Keratinocyte (primary cell): ENCODE data around the gene PYGB. TPM values are rescaled to one million over a fixed set of nuclear protein-coding genes. Genes with fewer than 3 reads are reported as not detected.

ENCODE experiments used
- DNase-seq: peaks from one replicate; pipeline ENCODE4 v3.0.0-alpha.2; 2011; ENCODE audit warnings: low read depth, missing footprints, low spot score
- FAIRE-seq: peaks from 2 replicates; lab custom pipeline; 2011; peaks lifted over from hg19 to GRCh38; lab: Jason Lieb, UNC
- H2AFZ ChIP-seq: 2 replicates; pipeline ENCODE4 v1.6.0; 2012; ENCODE audit warnings: low read length, control low read depth, inconsistent platforms; ENCODE audit not compliant: control insufficient read depth
- H3K27ac ChIP-seq: 2 replicates; pipeline ENCODE4 v1.5.1; 2011; ENCODE audit warnings: low read length; ENCODE audit not compliant: control insufficient read depth, insufficient read depth
- H3K27me3 ChIP-seq: 3 replicates; pipeline ENCODE4 v1.6.0; 2011; ENCODE audit warnings: low read length; ENCODE audit not compliant: control insufficient read depth, insufficient read depth; ENCODE audit errors: extremely low read depth
- H3K36me3 ChIP-seq, 2 experiments: 2 replicates in 1 of 2; 3 replicates in 1 of 2; pipeline ENCODE4 v1.5.1; 2011; ENCODE audit warnings: low read length in 2 of 2, mild to moderate bottlenecking in 1 of 2; ENCODE audit not compliant: control insufficient read depth in 2 of 2, insufficient read depth in 2 of 2; ENCODE audit errors: extremely low read depth in 1 of 2
- H3K4me1 ChIP-seq: 3 replicates; pipeline ENCODE4 v1.5.1; 2011; ENCODE audit warnings: low read length; ENCODE audit not compliant: control insufficient read depth, insufficient read depth; ENCODE audit errors: extremely low read depth
- H3K4me2 ChIP-seq: 3 replicates; pipeline ENCODE4 v1.6.0; 2011; ENCODE audit warnings: low read depth, low read length; ENCODE audit not compliant: control insufficient read depth, insufficient read depth; ENCODE audit errors: extremely low read depth
- H3K4me3 ChIP-seq, 3 experiments: fragments of 200-600 bp in 1 of 3; sonication (generic) in 1 of 3; 2 replicates in 2 of 3; 3 replicates in 1 of 3; pipeline ENCODE4 v1.5.1; 2011 to 2016; ENCODE audit warnings: low read length in 3 of 3, mild to moderate bottlenecking in 3 of 3, control low read depth in 2 of 3, inconsistent platforms in 1 of 3, low read depth in 1 of 3, mixed read lengths in 1 of 3, mixed run types in 1 of 3, moderate library complexity in 1 of 3; ENCODE audit not compliant: control insufficient read depth in 2 of 3, insufficient read depth in 2 of 3; ENCODE audit errors: extremely low read depth in 1 of 3
- H3K79me2 ChIP-seq: 2 replicates; pipeline ENCODE4 v1.6.0; 2012; ENCODE audit warnings: low read length; ENCODE audit not compliant: control insufficient read depth, insufficient read depth
- H3K9ac ChIP-seq: 3 replicates; pipeline ENCODE4 v1.6.0; 2011; ENCODE audit warnings: low read length; ENCODE audit not compliant: control insufficient read depth, insufficient read depth; ENCODE audit errors: extremely low read depth
- H3K9me1 ChIP-seq: 3 replicates; pipeline ENCODE4 v1.6.0; 2011; ENCODE audit warnings: low read length; ENCODE audit not compliant: control insufficient read depth, insufficient read depth; ENCODE audit errors: extremely low read depth
- H3K9me3 ChIP-seq: 2 replicates; pipeline ENCODE4 v1.5.1; 2012; ENCODE audit warnings: low read depth, low read length; ENCODE audit not compliant: control insufficient read depth
- H4K20me1 ChIP-seq: 3 replicates; pipeline ENCODE4 v1.6.0; 2011; ENCODE audit warnings: low read length; ENCODE audit not compliant: control insufficient read depth, insufficient read depth; ENCODE audit errors: extremely low read depth
- EZH2 ChIP-seq: IDR thresholded peaks from one replicate; pipeline ENCODE4 v1.6.1; 2012; ENCODE audit warnings: inconsistent platforms, mild to moderate bottlenecking, low read length, moderate library complexity
- dilution Hi-C: fragments of 300-500 bp; cut with MboI; formaldehyde crosslinking; loops from one replicate; pipeline ENCODE4 v1.7.0; 2020; ENCODE audit warnings: low sequenced_read_pairs; ENCODE audit not compliant: extremely low pct_ligation_motif_present
- polyA plus RNA-seq, 5 experiments: library from polyadenylated mRNA; depleted of rRNA in 3 of 5; stranded (reverse) in 3 of 5; stranded (forward) in 1 of 5; unstranded in 1 of 5; fragments of >200 nt; gene quantifications; 1 replicate in 1 of 5; 2 replicates in 3 of 5; 3 replicates in 1 of 5; pipeline versions ENCODE4 v1.2.1 to v1.2.3, GENCODE V29; 2011 to 2012; ENCODE audit warnings: missing spikeins in 2 of 5, low read depth in 1 of 5, low replicate concordance in 1 of 5
- TF ChIP-seq, protein P1 (sequence below), 3 experiments: IDR thresholded peaks in 1 of 3; conservative IDR thresholded peaks in 1 of 3; optimal IDR thresholded peaks in 1 of 3; 2 replicates in 2 of 3; 3 replicates in 1 of 3; pipeline versions ENCODE3 to v1.5.1; 2011; ENCODE audit warnings: low read length in 3 of 3, mild to moderate bottlenecking in 3 of 3, moderate library complexity in 2 of 3, control low read depth in 1 of 3, inconsistent platforms in 1 of 3; ENCODE audit not compliant: insufficient read depth in 2 of 3; ENCODE audit errors: extremely low read depth in 1 of 3

PYGB gene
- polyA plus RNA-seq, 1 donor (not counting 4 experiments of a cell fraction or from before 2014, with no cell fraction given): 78.3 TPM

DNA sequence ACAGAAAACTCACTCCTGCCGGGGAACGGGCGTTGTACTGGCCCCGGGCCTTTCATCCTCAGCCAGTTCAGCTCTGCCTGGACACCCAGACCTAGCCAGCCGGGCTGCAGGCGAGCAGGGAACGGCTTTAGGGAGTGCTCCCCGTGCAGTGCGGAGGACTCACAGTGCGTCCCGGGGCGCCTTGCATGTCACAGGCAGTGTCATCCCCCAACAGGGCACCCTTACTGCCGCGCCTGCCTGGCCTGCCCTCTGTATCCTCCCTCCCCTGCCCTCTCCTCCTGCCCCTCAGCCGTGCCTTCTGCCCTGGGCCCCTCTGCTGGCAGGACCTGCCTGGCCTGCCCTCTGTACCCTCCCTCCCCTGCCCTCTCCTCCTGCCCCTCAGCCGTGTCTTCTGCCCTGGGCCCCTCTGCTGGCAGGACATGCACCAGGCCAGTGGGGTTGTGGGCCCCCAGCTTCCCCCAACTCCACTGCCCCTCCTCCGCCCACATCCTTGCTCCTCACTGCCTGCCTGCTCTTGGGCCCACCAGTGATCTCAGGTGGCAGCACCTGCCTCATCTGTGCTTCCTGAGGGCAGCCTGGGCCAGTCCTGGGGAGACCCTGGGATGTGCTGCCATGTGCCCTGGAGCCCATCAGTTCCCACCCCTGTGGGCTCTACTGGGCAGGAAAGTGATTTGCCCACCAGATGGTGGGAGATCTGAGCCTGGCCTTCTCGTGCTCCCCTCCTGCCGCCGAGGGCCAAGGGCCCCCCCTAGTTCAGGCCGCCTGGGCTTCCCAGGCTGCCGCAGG is 43.0 kb downstream of the PYGB start:
- H3K4me2 ChIP-seq: no peak overlapping the region
- peaks cover 26% of the 10 kb centered on the region for H3K4me1 ChIP-seq

DNA sequence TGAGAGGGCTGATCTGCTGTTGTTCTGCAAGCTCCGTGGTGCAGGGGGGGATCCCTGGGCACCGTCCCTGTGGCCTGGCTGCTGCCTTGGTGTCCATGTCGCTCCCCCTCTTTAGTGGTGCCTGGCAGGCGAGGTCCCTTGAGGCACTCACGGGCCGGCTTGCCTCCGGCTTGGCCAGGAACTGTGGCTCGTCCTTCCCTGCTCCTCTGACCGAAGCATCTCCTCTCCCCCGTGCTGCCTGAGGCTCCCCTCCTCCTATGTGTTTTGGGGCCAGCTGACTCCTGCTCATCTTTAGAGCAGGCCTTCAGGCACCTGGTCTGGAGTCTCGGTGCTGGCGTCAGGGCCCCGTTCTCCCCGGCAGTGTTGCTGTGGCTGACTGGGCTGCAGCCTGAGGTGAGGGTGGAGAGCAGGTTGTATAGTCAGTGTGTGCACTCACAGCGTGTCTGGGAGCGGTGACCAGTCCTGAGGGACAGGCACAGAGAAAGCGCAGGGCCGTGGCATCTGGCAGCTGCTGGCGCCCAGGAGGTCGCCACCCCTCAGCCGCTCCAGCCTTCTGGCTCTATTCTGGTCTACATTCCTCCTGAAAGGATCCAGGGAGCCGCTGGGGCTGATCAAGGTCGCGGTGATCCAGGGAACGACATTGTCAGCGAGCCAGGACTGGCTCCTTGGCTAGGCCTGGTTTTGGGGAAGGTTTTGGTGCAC is 43.7 kb downstream of the PYGB start:
- peaks cover 2% of the 10 kb centered on the region for H4K20me1 ChIP-seq
- DNase-seq: no peak
- H3K4me2 ChIP-seq: no peak overlapping the region
- no peaks in the 10 kb centered on the region for H3K9me1 ChIP-seq
- TF ChIP-seq, protein P1, sequence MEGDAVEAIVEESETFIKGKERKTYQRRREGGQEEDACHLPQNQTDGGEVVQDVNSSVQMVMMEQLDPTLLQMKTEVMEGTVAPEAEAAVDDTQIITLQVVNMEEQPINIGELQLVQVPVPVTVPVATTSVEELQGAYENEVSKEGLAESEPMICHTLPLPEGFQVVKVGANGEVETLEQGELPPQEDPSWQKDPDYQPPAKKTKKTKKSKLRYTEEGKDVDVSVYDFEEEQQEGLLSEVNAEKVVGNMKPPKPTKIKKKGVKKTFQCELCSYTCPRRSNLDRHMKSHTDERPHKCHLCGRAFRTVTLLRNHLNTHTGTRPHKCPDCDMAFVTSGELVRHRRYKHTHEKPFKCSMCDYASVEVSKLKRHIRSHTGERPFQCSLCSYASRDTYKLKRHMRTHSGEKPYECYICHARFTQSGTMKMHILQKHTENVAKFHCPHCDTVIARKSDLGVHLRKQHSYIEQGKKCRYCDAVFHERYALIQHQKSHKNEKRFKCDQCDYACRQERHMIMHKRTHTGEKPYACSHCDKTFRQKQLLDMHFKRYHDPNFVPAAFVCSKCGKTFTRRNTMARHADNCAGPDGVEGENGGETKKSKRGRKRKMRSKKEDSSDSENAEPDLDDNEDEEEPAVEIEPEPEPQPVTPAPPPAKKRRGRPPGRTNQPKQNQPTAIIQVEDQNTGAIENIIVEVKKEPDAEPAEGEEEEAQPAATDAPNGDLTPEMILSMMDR (optimal IDR thresholded peaks at IDR 0.05 in 1 of 3, IDR thresholded peaks at IDR 0.05 in 1 of 3, conservative IDR thresholded peaks at IDR 0.05 in 1 of 3; ENCODE audit: extremely low read depth in 1 of 3, insufficient read depth in 2 of 3, low read length in 3 of 3): no peak
- TF ChIP-seq EZH2: no peak
- H3K4me3 ChIP-seq: no peak overlapping the region
- peaks cover 59 to 68% of the 10 kb centered on the region in 2 experiments for H3K36me3 ChIP-seq
- H3K27me3 ChIP-seq: no peaks in the 10 kb centered on the region
- H3K9me3 ChIP-seq: no peaks in the 10 kb centered on the region
- H3K27ac ChIP-seq: no peak overlapping the region
- H3K4me1 ChIP-seq: peaks cover 33% of the 10 kb centered on the region
- no peak overlapping the region for H3K9ac ChIP-seq
- no peak overlapping the region for H2AFZ ChIP-seq
- FAIRE-seq: no peak
- H3K79me2 ChIP-seq: no peaks in the 10 kb centered on the region
- dilution Hi-C loops: no loop called here

More for the DNA sequence above, 43.0 kb downstream of the PYGB start:
- Histone ChIP-seq H3K27ac (no peak overlapping the region), H3K27me3 (no peaks in the 10 kb centered on the region), H4K20me1 (peaks cover 3% of the 10 kb centered on the region), H3K79me2 (no peaks in the 10 kb centered on the region), H3K4me3 (no peak overlapping the region), H3K9me3 (no peaks in the 10 kb centered on the region), H3K36me3 (peaks cover 59 to 68% of the 10 kb centered on the region in 2 experiments), H3K9ac (no peak overlapping the region), H3K9me1 (no peaks in the 10 kb centered on the region), H2AFZ (no peak overlapping the region)
- dilution Hi-C loops: no loop called here
- no peak for TF ChIP-seq EZH2
- TF ChIP-seq, protein P1 (optimal IDR thresholded peaks at IDR 0.05 in 1 of 3, IDR thresholded peaks at IDR 0.05 in 1 of 3, conservative IDR thresholded peaks at IDR 0.05 in 1 of 3; ENCODE audit: extremely low read depth in 1 of 3, insufficient read depth in 2 of 3, low read length in 3 of 3): no peak
- no peak for DNase-seq
- FAIRE-seq: no peak
